Muscle layer of colon (tissue), 2 donors: ENCODE results near the gene TAS2R50.
"Not testable (repeated sequence)": the region's sequence is repeated elsewhere in the genome, so short reads cannot be mapped to it uniquely, and the experiment has no call there.

Source experiments
- H3K27ac ChIP-seq: one replicate; pipeline ENCODE4 v1.7.0; 2013; ENCODE audit warnings: low read depth, mild to moderate bottlenecking, low read length, moderate library complexity
- H3K27me3 ChIP-seq, 2 donors: one replicate each; pipeline ENCODE4 v1.7.0; 2013; ENCODE audit warnings: low read length in 2 of 2, mild to moderate bottlenecking in 2 of 2; ENCODE audit not compliant: insufficient read depth in 2 of 2, control insufficient read depth in 1 of 2
- H3K36me3 ChIP-seq: one replicate; pipeline ENCODE4 v1.7.0; 2013; ENCODE audit warnings: mild to moderate bottlenecking, low read length; ENCODE audit not compliant: insufficient read depth
- H3K4me1 ChIP-seq: one replicate; pipeline ENCODE4 v1.7.0; 2013; ENCODE audit warnings: mild to moderate bottlenecking, low read length; ENCODE audit not compliant: insufficient read depth
- H3K4me3 ChIP-seq, 2 donors: one replicate each; pipeline ENCODE4 v1.7.0; 2013; ENCODE audit warnings: low read length in 2 of 2, low read depth in 1 of 2, mild to moderate bottlenecking in 1 of 2, moderate library complexity in 1 of 2
- H3K9ac ChIP-seq: one replicate; pipeline ENCODE4 v1.7.0; 2013; ENCODE audit warnings: low read length
- H3K9me3 ChIP-seq: one replicate; pipeline ENCODE4 v1.7.0; 2013; ENCODE audit warnings: mild to moderate bottlenecking, low read length
- donor health status: abdominal sarcoma.
- donor health status: Adenocarcinoma of cecum.

TAS2R50 gene, protein sequence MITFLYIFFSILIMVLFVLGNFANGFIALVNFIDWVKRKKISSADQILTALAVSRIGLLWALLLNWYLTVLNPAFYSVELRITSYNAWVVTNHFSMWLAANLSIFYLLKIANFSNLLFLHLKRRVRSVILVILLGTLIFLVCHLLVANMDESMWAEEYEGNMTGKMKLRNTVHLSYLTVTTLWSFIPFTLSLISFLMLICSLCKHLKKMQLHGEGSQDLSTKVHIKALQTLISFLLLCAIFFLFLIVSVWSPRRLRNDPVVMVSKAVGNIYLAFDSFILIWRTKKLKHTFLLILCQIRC

DNA sequence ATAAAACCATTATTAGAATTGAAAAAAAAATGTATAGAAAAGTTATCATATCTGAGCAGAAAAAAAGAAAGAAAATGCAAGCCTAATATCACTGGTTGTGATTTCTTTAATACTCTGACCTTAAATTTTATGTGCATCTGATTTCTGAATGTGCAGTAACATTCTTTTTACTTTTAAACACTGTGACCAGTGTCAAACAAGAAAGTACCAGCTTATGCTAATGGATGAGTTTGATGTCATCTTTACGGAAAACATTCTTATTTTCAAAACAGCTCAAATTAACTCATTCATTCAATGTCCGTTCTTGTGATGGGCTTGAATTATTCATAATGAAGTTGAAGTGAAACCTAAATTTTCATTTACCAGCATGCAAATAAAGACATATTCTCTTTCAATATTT, at the start of gene TAS2R50:
TAS2R50 (minus strand) TSS at position 101 of the 400 bp plus-strand sequence; CDS start at position 49, 52 bp downstream.
- Histone ChIP-seq H3K4me3 (no peak within 1 kb of the TSS), H3K36me3 (no peaks in the 10 kb centered on the region), H3K27me3 (no peaks in the 10 kb centered on the region), H3K27ac (no peak within 1 kb of the TSS), H3K9ac (no peak within 1 kb of the TSS), H3K4me1 (no peaks in the 10 kb centered on the region), H3K9me3 (no peaks in the 10 kb centered on the region)

DNA sequence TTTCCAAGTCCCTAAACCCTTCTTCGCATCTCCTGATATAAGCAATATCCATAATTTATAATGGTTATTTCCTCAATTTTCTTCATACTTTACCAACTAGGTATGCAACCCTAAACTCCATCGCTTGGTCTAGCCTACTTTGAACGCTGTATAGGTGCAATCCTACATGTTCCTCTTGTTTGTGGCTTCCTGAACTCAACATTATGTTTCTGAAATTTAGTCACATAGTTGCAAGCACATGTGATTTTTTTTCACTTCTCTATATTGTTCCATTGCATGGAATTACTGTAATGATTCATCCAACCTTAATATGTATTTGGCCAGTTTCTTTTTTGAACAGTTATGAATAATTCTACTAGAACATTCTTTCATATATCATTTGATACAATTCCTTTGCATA, 47.2 kb upstream of the TAS2R50 start:
- not testable (repeated sequence) for H3K9ac ChIP-seq, H3K36me3 ChIP-seq

DNA sequence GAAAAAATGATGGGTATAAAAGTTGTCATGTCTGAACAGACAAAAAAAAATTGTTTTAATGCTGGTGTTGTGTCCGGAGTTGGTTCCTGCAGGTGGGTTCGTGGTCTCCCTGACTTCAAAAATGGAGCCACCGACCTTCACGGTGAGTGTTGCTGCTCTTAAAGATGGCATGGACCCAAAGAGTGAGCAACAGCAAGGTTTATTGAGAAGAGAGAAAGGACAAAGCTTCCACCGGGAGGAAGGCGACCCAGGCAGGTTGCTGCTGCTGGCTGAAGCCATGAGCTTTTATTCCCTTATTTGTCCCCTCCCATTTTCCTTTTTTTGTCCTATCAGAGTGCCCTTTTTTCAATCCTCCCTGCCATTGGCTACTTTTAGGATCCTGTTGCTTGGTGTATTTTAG, 44.6 kb upstream of the TAS2R50 start, which contains the start of gene TAS2R31:
TAS2R31 (minus strand) TSS at position 101 of the 400 bp plus-strand sequence; CDS start at position 29, 72 bp downstream.
- no peaks in the 10 kb centered on the region for H3K9me3 ChIP-seq

More for the DNA sequence above, 47.2 kb upstream of the TAS2R50 start:
- not testable (repeated sequence) for H3K27ac ChIP-seq, H3K4me3 ChIP-seq, H3K9me3 ChIP-seq, H3K4me1 ChIP-seq, H3K27me3 ChIP-seq

DNA sequence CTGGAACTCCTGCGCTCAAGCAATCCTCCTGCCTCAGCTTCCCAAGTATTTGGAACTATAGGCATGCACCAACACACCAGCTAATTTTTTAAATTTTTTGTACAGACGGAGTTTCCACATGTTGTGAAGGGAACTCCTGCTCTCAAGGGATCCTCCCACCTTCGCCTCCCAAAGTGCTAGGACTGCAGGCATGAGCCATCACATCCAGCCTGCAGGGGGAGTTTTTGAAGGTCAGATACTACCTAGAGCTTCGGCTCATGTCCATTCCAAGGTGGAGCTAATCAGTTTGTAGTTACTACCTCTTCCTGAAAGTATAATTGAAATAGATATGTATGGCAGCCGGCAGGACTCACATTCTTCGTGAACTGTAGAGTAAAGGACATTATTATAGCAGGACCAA, 39.4 kb upstream of the TAS2R50 start:
- Histone ChIP-seq H3K27me3 (no peaks in the 10 kb centered on the region), H3K9me3 (no peaks in the 10 kb centered on the region), H3K27ac (no peak overlapping the region), H3K4me3 (no peak overlapping the region), H3K4me1 (no peaks in the 10 kb centered on the region), H3K9ac (no peak overlapping the region), H3K36me3 (no peaks in the 10 kb centered on the region)

More for the DNA sequence above, 44.6 kb upstream of the TAS2R50 start, which contains the start of gene TAS2R31:
- Histone ChIP-seq H3K27me3 (no peaks in the 10 kb centered on the region), H3K27ac (no peak within 1 kb of the TSS), H3K36me3 (no peaks in the 10 kb centered on the region), H3K4me3 (no peak within 1 kb of the TSS), H3K9ac (no peak within 1 kb of the TSS), H3K4me1 (no peaks in the 10 kb centered on the region)

DNA sequence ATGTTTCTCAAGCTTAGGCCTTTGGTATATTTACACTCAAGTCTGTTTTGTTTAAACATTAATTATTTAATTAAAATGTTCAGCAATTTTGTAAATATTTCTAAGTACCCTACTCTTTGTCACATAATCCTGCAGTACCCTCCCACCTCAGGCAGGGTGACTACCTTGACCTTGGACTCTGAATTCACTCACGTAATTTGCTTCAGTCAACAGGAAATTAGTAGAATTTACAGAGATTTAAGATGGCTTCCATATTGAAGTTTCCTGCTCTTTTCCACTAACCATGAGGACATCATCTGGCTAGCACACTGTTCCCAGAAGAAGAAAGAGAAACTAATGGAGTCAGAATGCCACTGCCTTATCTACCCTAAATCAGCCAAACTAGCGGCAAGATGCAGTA, 36.7 kb upstream of the TAS2R50 start:
- Histone ChIP-seq H3K27ac (no peak overlapping the region), H3K4me1 (no peaks in the 10 kb centered on the region), H3K27me3 (no peaks in the 10 kb centered on the region)

DNA sequence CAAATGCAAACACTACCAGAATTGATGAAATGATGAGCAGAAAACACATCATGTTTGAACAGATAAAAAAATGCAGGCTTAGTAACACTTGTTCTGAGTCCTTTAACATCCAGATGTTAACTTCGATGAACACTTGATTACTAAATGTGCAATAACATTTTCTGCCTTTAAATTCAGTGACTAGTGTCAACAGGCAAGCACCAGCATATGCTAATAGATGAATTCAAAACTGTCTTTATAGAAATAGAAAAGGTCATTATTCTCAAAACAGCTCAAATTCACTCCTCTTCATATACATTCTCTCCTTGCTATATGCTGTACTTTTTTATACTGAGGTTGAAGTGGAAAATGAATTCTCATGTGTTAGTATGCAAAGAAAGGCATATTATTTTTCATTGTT, 35.8 kb upstream of the TAS2R50 start, which contains the start of gene TAS2R19:
TAS2R19 (minus strand) TSS at position 101 of the 400 bp plus-strand sequence; CDS start at position 52, 49 bp downstream.
- Histone ChIP-seq H3K4me1 (no peaks in the 10 kb centered on the region), H3K36me3 (no peaks in the 10 kb centered on the region), H3K27ac (no peak within 1 kb of the TSS)

More for the DNA sequence above, 36.7 kb upstream of the TAS2R50 start:
- Histone ChIP-seq H3K4me3 (no peak overlapping the region), H3K36me3 (no peaks in the 10 kb centered on the region), H3K9ac (no peak overlapping the region), H3K9me3 (no peaks in the 10 kb centered on the region)

DNA sequence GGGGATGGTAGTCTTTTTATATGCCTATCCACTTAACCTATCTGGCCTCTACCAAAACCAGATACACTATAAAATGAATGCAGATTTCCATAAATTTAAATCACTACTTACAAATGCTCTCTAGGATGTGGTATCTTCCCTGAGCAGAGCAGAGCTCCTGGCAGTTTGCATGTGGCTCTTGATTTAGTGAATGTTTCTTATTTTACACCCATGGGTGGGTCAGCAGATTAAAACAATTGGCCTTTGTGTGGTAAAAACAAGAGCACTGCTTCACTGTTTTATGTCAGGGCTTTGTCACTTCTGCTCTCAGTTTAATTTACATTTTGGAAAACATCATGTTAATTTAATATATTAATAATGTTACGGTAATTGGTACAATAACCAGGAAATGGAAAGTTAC, 30.2 kb upstream of the TAS2R50 start:
- Histone ChIP-seq H3K27ac (no peak overlapping the region), H3K27me3 (no peaks in the 10 kb centered on the region), H3K9ac (no peak overlapping the region), H3K4me3 (no peak overlapping the region), H3K9me3 (no peaks in the 10 kb centered on the region), H3K36me3 (no peaks in the 10 kb centered on the region), H3K4me1 (no peaks in the 10 kb centered on the region)

More for the DNA sequence above, 35.8 kb upstream of the TAS2R50 start, which contains the start of gene TAS2R19:
- H3K9me3 ChIP-seq: no peaks in the 10 kb centered on the region
- no peak within 1 kb of the TSS for H3K9ac ChIP-seq
- no peaks in the 10 kb centered on the region for H3K27me3 ChIP-seq
- no peak within 1 kb of the TSS for H3K4me3 ChIP-seq

DNA sequence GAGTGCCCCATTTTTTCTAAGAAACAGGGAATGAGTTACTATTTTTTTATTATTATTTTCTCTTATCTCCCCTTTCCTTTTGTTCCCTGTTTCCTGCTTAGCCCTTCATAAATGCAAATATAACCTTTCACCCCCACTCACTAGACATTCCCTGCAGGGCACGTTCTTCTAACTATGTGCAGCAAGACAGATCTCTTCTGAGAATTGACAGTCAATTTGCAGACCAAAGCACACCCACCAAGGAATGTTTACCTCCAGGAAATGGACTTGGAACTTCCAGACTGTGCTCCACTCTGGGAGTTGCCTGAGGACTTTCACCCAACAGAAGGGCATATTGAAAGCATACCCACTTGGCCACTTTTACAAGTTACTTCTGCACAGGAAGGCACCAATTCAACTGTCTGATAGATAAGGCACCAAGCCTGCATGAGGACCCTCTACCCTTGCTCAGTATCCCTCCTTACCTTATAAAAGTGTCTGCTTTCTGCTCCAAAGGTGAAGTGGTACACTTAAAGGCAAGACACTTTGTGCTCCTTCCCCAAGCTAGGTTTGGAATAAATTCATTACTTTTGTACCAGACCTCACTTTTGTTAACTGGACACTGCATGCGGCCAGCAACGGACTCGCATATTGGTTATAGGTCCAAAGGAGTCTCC, 29.2 kb upstream of the TAS2R50 start:
- Histone ChIP-seq H3K9me3 (no peaks in the 10 kb centered on the region), H3K27me3 (no peaks in the 10 kb centered on the region), H3K36me3 (no peaks in the 10 kb centered on the region), H3K4me1 (no peaks in the 10 kb centered on the region), H3K27ac (no peak overlapping the region), H3K4me3 (no peak overlapping the region), H3K9ac (no peak overlapping the region)

DNA sequence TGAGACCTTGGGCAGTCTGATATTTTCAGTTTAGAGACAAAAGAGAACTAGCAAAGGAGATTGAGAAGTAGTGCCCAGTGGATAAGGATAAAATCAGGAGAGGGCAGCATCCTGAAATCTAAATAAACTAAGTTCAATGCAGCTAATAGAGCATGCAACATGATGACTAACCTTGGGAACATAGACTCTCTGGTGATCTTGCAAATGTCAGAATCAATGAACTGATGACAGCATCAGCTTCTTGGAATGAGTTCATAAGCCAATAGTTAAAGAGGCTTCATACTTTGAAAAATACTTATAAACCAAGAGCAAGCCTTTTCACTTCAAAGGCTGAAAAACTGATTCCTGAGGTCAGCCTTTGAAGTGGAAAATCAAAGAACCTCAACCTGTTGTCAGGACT, 27.5 kb upstream of the TAS2R50 start:
- no peaks in the 10 kb centered on the region for H3K4me1 ChIP-seq
- H3K27ac ChIP-seq: no peak overlapping the region
- no peaks in the 10 kb centered on the region for H3K27me3 ChIP-seq
- H3K36me3 ChIP-seq: no peaks in the 10 kb centered on the region
- no peak overlapping the region for H3K9ac ChIP-seq
- no peaks in the 10 kb centered on the region for H3K9me3 ChIP-seq
- H3K4me3 ChIP-seq: no peak overlapping the region

DNA sequence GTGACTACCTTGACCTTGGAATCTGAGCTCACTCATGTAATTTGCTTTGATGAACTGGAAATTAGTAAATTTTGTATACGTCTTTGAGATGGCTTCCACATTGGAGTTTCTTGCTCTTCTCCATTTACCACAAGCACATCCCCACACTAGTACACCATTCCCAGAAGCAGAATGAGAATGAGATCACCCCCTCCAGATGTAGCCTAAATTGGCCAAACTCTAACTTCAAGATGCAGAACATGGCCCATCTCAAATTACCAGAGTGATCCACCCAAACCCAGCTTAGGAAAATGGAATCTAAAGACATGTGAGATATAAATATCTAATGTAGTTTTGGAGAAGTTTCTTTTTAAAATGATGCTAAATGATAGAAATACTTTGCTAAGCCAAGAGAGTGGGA, 20.9 kb upstream of the TAS2R50 start:
- Histone ChIP-seq H3K9me3 (no peaks in the 10 kb centered on the region), H3K27ac (no peak overlapping the region), H3K4me1 (no peaks in the 10 kb centered on the region), H3K9ac (no peak overlapping the region), H3K4me3 (no peak overlapping the region), H3K36me3 (no peaks in the 10 kb centered on the region), H3K27me3 (no peaks in the 10 kb centered on the region)

DNA sequence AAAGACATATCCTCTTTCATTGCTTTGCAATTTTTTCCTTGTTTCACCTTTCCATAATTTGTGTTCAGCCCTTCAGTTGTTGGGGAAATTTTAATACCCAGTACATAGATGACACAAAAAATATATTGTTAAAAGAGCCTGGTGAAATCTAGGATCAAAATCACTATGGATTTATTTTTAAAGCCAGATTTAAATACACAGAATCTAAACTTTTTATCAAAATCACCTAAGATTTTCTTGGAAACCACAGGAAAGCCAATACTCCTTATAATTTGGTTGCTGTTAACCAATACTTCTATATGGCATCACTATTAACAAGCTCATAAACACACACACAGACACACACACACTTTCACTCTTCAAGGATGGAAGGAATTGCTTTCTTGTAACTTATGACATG, 11.5 kb upstream of the TAS2R50 start, which contains the start of gene TAS2R20:
TAS2R20 (minus strand) TSS at position 101 of the 400 bp plus-strand sequence. CDS start 429 bp downstream, outside the sequence.
- Histone ChIP-seq H3K4me3 (no peak within 1 kb of the TSS), H3K9me3 (no peaks in the 10 kb centered on the region), H3K9ac (no peak within 1 kb of the TSS), H3K27ac (no peak within 1 kb of the TSS), H3K36me3 (no peaks in the 10 kb centered on the region), H3K4me1 (no peaks in the 10 kb centered on the region), H3K27me3 (no peaks in the 10 kb centered on the region)
